Chondrocyte (in vitro differentiated cells): ENCODE measurements around the gene PARP3. TPM values are rescaled to one million over a fixed set of nuclear protein-coding genes. Genes with fewer than 3 reads are reported as not detected.

Source experiments
- DNase-seq: peaks from one replicate; pipeline ENCODE4 v3.0.0; 2021; ENCODE audit warnings: mixed read lengths, low spot score
- H3K27ac Mint-ChIP-seq: one replicate; pipeline ENCODE4 v1.8.0; 2021; ENCODE audit warnings: mild to moderate bottlenecking, moderate library complexity, mixed read lengths; ENCODE audit not compliant: unreplicated experiment
- H3K27me3 Mint-ChIP-seq: 2 replicates; pipeline ENCODE4 v1.8.0; 2021; ENCODE audit warnings: low read depth, mixed read lengths
- H3K36me3 Mint-ChIP-seq: 2 replicates; pipeline ENCODE4 v1.8.0; 2021; ENCODE audit warnings: low read depth, mixed read lengths
- H3K4me1 Mint-ChIP-seq: 2 replicates; pipeline ENCODE4 v1.8.0; 2021; ENCODE audit warnings: low read depth, mild to moderate bottlenecking, mixed read lengths
- H3K4me3 Mint-ChIP-seq: one replicate; pipeline ENCODE4 v1.8.0; 2021; ENCODE audit warnings: mild to moderate bottlenecking, moderate library complexity, mixed read lengths; ENCODE audit not compliant: unreplicated experiment
- H3K9me3 Mint-ChIP-seq: 2 replicates; pipeline ENCODE4 v1.8.0; 2021; ENCODE audit warnings: low read depth, mixed read lengths
- CTCF ChIP-seq: fragments of 200-600 bp; sonication (generic); IDR thresholded peaks from 2 replicates; pipeline ENCODE4 v1.5.0; 2021; ENCODE audit warnings: antibody characterized with exemption, mild to moderate bottlenecking, moderate library complexity
- total RNA-seq: library from RNA; stranded (reverse); gene quantifications from 3 replicates; pipeline ENCODE4 v1.2.1, GENCODE V29; 2021

The PARP3 gene
- total RNA-seq, 1 donor from 2014 or later: 9.5 TPM

DNA sequence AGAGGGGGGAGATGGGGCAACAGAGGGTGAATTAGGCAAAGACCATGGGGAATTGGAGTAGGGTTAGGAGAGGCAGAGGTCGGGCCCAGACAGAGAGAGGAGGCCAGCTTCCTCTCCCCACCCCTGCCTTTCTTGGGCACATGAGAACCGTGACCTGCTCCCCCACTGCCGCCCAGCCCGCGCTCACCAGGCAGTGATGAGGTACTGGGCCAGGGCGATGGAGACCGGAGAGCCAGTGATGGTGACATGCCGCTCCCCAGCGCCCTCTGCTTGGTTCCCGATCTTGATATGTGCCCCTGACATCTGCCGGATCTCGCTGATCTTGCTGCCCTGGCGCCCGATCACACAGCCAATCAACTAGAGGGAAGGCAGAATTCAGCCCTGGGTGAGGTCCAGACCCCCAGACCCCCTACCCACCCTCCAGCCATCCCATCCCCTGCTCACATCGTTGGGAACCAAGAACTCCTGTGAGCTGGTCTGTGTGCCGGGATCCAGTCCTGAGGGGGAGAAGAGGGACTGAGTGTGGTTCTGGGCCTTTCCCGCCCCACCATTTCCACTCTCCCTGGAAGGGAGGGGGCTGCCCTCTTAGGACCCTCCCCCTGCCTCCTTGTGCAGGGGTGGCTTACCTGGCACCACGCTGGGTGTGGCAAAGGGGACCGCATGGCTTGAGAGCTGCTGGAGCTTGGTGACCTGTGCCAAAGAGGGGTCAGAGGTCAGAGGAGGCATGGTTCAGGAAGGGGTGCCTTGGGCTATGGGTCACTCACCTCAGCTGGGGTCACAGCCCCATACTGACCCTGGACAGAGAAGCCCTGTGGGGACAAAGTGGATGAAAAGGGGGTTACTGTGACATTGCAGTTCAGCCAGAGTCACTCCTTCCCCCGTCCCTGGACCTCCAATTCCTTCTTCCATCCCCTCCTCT is 16.7 kb downstream of the PARP3 start:
- Mint-ChIP-seq H3K36me3 (peaks cover 7% of the 10 kb centered on the region), H3K9me3 (no peaks in the 10 kb centered on the region), H3K27ac (no peak overlapping the region), H3K4me1 (no peaks in the 10 kb centered on the region), H3K27me3 (peaks cover 2% of the 10 kb centered on the region), H3K4me3 (no peak overlapping the region)
- no peak for TF ChIP-seq CTCF
- peak; percentile 88 for DNase-seq

GRCh38 chr3:51959651-51960050 is 17.5 kb downstream of the PARP3 start:
- Mint-ChIP-seq H3K4me1 (peaks cover 3% of the 10 kb centered on the region), H3K36me3 (peaks cover 7% of the 10 kb centered on the region), H3K27ac (no peak overlapping the region), H3K27me3 (no peaks in the 10 kb centered on the region), H3K9me3 (no peaks in the 10 kb centered on the region), H3K4me3 (no peak overlapping the region)
- no peak for TF ChIP-seq CTCF
- no peak for DNase-seq

DNA sequence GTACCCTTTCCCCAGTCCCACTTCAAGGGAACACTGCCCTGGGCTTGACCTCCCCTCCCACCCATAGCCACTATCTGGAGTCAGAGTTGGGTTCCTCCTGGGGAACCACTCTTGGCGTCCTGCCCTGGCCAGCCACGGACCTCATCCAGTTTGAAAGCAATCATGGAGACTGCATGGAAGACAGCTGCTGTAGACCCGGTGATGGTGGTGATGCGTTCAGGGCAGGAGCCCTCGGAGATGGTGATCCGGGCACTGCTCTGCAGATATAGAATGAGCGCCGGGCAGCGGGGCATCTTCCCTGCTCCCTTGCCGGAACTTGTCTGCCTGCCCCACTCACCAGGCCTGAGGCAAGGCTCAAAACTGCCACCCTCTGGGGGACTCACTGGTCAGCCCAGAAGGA is 18.2 kb downstream of the PARP3 start:
- H3K27me3 Mint-ChIP-seq: no peaks in the 10 kb centered on the region
- DNase-seq: no peak

DNA sequence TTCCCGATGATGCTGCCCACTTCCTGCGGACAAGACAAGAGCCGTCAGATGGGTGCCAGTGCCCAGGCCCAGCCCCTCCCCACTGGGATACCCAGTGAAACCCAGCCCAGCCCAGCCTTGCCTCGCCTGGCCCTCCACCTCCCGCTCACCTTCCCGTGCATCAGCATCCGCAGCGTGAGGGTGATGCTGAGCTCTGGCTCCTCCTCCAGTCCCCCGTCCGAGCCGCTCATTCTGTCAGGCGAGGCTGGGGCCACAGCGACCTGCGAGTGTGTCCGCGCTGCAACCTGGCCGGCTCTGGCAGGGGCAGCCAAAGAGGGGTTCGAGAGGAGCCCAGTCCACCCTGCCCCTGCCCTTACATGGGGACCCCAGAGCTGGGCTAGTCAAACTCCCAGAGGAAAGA is 18.8 kb downstream of the PARP3 start:
- peaks cover 7% of the 10 kb centered on the region for H3K36me3 Mint-ChIP-seq
- peaks cover 17% of the 10 kb centered on the region for H3K4me1 Mint-ChIP-seq
- H3K27me3 Mint-ChIP-seq: no peaks in the 10 kb centered on the region
- peak; percentile 94 for DNase-seq
- H3K27ac Mint-ChIP-seq: no peak overlapping the region
- no peaks in the 10 kb centered on the region for H3K9me3 Mint-ChIP-seq
- no peak for TF ChIP-seq CTCF
- H3K4me3 Mint-ChIP-seq: no peak overlapping the region

More for the DNA sequence above, 18.2 kb downstream of the PARP3 start:
- peaks cover 7% of the 10 kb centered on the region for H3K36me3 Mint-ChIP-seq
- no peak for TF ChIP-seq CTCF
- H3K4me1 Mint-ChIP-seq: peaks cover 11% of the 10 kb centered on the region
- H3K27ac Mint-ChIP-seq: no peak overlapping the region
- H3K9me3 Mint-ChIP-seq: no peaks in the 10 kb centered on the region
- H3K4me3 Mint-ChIP-seq: no peak overlapping the region

- Mint-ChIP-seq H3K27ac (no peak overlapping the region), H3K4me1 (peaks cover 20% of the 10 kb centered on the region), H3K36me3 (peaks cover 7% of the 10 kb centered on the region), H3K9me3 (no peaks in the 10 kb centered on the region), H3K27me3 (no peaks in the 10 kb centered on the region), H3K4me3 (no peak overlapping the region)
- DNase-seq: no peak
- no peak for TF ChIP-seq CTCF
Measured at GRCh38 chr3:51961602-51962569, 19.7 kb downstream of the PARP3 start.
